SK-N-SH (cell line): ENCODE results near the gene MN1. TPM values are rescaled to one million over a fixed set of nuclear protein-coding genes. Genes with fewer than 3 reads are reported as not detected.

Experiments
- CTCF ChIA-PET: fragments of 300-600, 350-600 bp; formaldehyde crosslinking; extraction: SDS; loops from one replicate; lab custom pipeline; 2021; lab: Yijun Ruan, JAX
- POLR2A ChIA-PET: fragments of 350-600 bp; sonication (Branson Sonifier 250); formaldehyde crosslinking; extraction: SDS; loops from one replicate; lab custom pipeline; 2020; ENCODE audit warnings: antibody characterized with exemption, inconsistent platforms; lab: Yijun Ruan, JAX
- DNase-seq: peaks from one replicate; pipeline ENCODE4 v3.0.0; 2012
- H2AFZ ChIP-seq: fragments of 200-600 bp; sonication (generic); 2 replicates; pipeline ENCODE4 v1.8.1; 2016; ENCODE audit warnings: antibody characterized with exemption, mild to moderate bottlenecking, low read depth
- H3F3A ChIP-seq: fragments of 200-600 bp; sonication (generic); replicated peaks from 2 replicates; pipeline ENCODE3; 2016; ENCODE audit warnings: antibody characterized with exemption, mild to moderate bottlenecking; ENCODE audit not compliant: insufficient read depth
- H3K27ac ChIP-seq, 2 experiments: fragments of 200-500 bp in 1 of 2; fragments of 200-600 bp in 1 of 2; sonication (Bioruptor generic) in 1 of 2; sonication (generic), shearing (Covaris generic) in 1 of 2; 2 replicates each; pipeline versions ENCODE4 v1.5.1 to v1.6.1; 2014 to 2016; ENCODE audit warnings: low read depth in 2 of 2, inconsistent platforms in 1 of 2, low read length in 1 of 2, mild to moderate bottlenecking in 1 of 2, mixed read lengths in 1 of 2
- H3K27me3 ChIP-seq: fragments of 200-600 bp; sonication (generic), shearing (Covaris generic); 2 replicates; pipeline ENCODE4 v1.6.1; 2016; ENCODE audit warnings: mixed run types; ENCODE audit not compliant: insufficient read depth
- H3K36me3 ChIP-seq, 2 experiments: fragments of 200-500 bp in 1 of 2; fragments of 200-600 bp in 1 of 2; sonication (Bioruptor generic) in 1 of 2; sonication (generic) in 1 of 2; replicated peaks in 1 of 2; 2 replicates each; pipeline versions ENCODE3 to v1.5.1; 2014 to 2016; ENCODE audit warnings: low read length in 1 of 2, mild to moderate bottlenecking in 1 of 2; ENCODE audit not compliant: insufficient read depth in 2 of 2, control insufficient read depth in 1 of 2
- H3K4me1 ChIP-seq, 2 experiments: fragments of 200-500 bp in 1 of 2; fragments of 200-600 bp in 1 of 2; sonication (Bioruptor generic) in 1 of 2; sonication (generic), shearing (Covaris generic) in 1 of 2; 2 replicates each; pipeline versions ENCODE4 v1.5.1 to v1.6.1; 2014 to 2016; ENCODE audit warnings: low read depth in 1 of 2, low read length in 1 of 2, mixed run types in 1 of 2; ENCODE audit not compliant: insufficient read depth in 2 of 2, control insufficient read depth in 1 of 2
- H3K4me2 ChIP-seq: fragments of 200-600 bp; sonication (generic), shearing (Covaris generic); 2 replicates; pipeline ENCODE4 v1.6.1; 2017; ENCODE audit warnings: mixed run types
- H3K4me3 ChIP-seq, 2 experiments: fragments of 200-500 bp in 1 of 2; fragments of 200-600 bp in 1 of 2; sonication (Bioruptor generic) in 1 of 2; sonication (generic), shearing (Covaris generic) in 1 of 2; 2 replicates each; pipeline versions ENCODE4 v1.5.1 to v1.8.1; 2014 to 2016; ENCODE audit warnings: low read depth in 2 of 2, inconsistent platforms in 1 of 2, low read length in 1 of 2, mild to moderate bottlenecking in 1 of 2, mixed read lengths in 1 of 2, moderate library complexity in 1 of 2
- H3K79me2 ChIP-seq: fragments of 200-600 bp; sonication (generic); 2 replicates; pipeline ENCODE4 v1.8.1; 2017; ENCODE audit warnings: mild to moderate bottlenecking; ENCODE audit not compliant: insufficient read depth
- H3K9ac ChIP-seq: fragments of 200-600 bp; sonication (generic); 2 replicates; pipeline ENCODE4 v1.6.1; 2017; ENCODE audit warnings: mixed run types
- H3K9me2 ChIP-seq: fragments of 200-600 bp; sonication (generic); 2 replicates; pipeline ENCODE4 v1.6.1; 2017; ENCODE audit warnings: mixed run types
- H3K9me3 ChIP-seq: fragments of 200-600 bp; sonication (generic); 2 replicates; pipeline ENCODE4 v1.6.1; 2017; ENCODE audit warnings: mixed run types, mild to moderate bottlenecking, moderate library complexity
- H4K20me1 ChIP-seq: fragments of 200-600 bp; sonication (generic); 2 replicates; pipeline ENCODE4 v1.6.1; 2017; ENCODE audit warnings: mild to moderate bottlenecking, mixed run types; ENCODE audit not compliant: insufficient read depth
- FOXJ3 ChIP-seq: sonication (generic); formaldehyde crosslinking; IDR thresholded peaks from 2 replicates; pipeline ENCODE4 v1.5.1; 2020; ENCODE audit warnings: mild to moderate bottlenecking, missing genetic modification reagents
- FOXM1 ChIP-seq: IDR thresholded peaks from 2 replicates; pipeline ENCODE4 v1.4.0; 2012; ENCODE audit warnings: low read depth, mild to moderate bottlenecking
- GATA2 ChIP-seq: sonication (generic); formaldehyde crosslinking; IDR thresholded peaks from 2 replicates; pipeline ENCODE4 v1.5.0; 2020; ENCODE audit warnings: mild to moderate bottlenecking, missing genetic modification reagents
- JUND ChIP-seq: IDR thresholded peaks from 2 replicates; pipeline ENCODE4 v1.4.0; 2012
- NRF1 ChIP-seq: IDR thresholded peaks from 2 replicates; pipeline ENCODE4 v1.6.1; 2012; ENCODE audit warnings: low read depth, mild to moderate bottlenecking, low read length
- PBX3 ChIP-seq: IDR thresholded peaks from 2 replicates; pipeline ENCODE4; 2012
- RAD21 ChIP-seq: IDR thresholded peaks from 2 replicates; pipeline ENCODE4 v1.6.1; 2012; ENCODE audit warnings: mild to moderate bottlenecking, low read length
- SIN3A ChIP-seq: IDR thresholded peaks from 2 replicates; pipeline ENCODE4 v1.6.1; 2012; ENCODE audit warnings: low read depth, mild to moderate bottlenecking, low read length, moderate library complexity, borderline replicate concordance
- SMC3 ChIP-seq: IDR thresholded peaks from 2 replicates; pipeline ENCODE4 v1.6.1; 2012; ENCODE audit warnings: low read depth, low read length, improper control_type of control experiment
- TAF1 ChIP-seq: IDR thresholded peaks from 2 replicates; pipeline ENCODE4 v1.6.1; 2012; ENCODE audit warnings: low read depth, mild to moderate bottlenecking, low read length, moderate library complexity, borderline replicate concordance
- TEAD4 ChIP-seq: IDR thresholded peaks from 2 replicates; pipeline ENCODE4 v1.4.0; 2012; ENCODE audit warnings: mild to moderate bottlenecking, borderline replicate concordance; ENCODE audit not compliant: insufficient read depth
- USF2 ChIP-seq: fragments of 150-350 bp; IDR thresholded peaks from 2 replicates; pipeline ENCODE4 v1.6.1; 2017; ENCODE audit warnings: antibody characterized with exemption, low read length, low read depth, borderline replicate concordance
- whole genome bisulfite sequencing: methylation state at CpG from one replicate; pipeline ENCODE4 v1.1.6; 2017; ENCODE audit warnings: low lambda C conversion rate; 5-methylcytosine and 5-hydroxymethylcytosine counted together
- polyA plus RNA-seq, 3 experiments: library from polyadenylated mRNA; depleted of rRNA; stranded (reverse); fragments of >200 nt; gene quantifications; 2 replicates each; pipeline ENCODE4 v1.2.3, GENCODE V29; 2012
- TF ChIP-seq, protein P1 (sequence below): IDR thresholded peaks from 2 replicates; pipeline ENCODE4 v1.6.1; 2012; ENCODE audit warnings: mild to moderate bottlenecking, low read depth, low read length, moderate library complexity
- TF ChIP-seq, protein P2 (sequence below): fragments of 200-600 bp; sonication (generic); IDR thresholded peaks from 2 replicates; pipeline ENCODE4 v1.6.1; 2017; ENCODE audit warnings: antibody characterized with exemption, mild to moderate bottlenecking, moderate library complexity

The MN1 gene
- polyA plus RNA-seq, 1 of the 3 experiments (the other 2 are of a cell fraction) = 0.20 TPM

GRCh38 chr22:27779643-27780042 lies 21.9 kb downstream of the MN1 start:
- H3F3A ChIP-seq = no peaks in the 10 kb centered on the region
- no peaks in the 10 kb centered on the region for H3K79me2 ChIP-seq
- H3K9me3 ChIP-seq = no peaks in the 10 kb centered on the region
- CTCF ChIA-PET = interaction anchor here (0.9 to 1.0 kb wide), 2 partner anchors 141 to 1023 kb away, joined by 3 read pairs; no protein-coding TSS in a partner anchor
- no peak overlapping the region for H3K9ac ChIP-seq
- H3K9me2 ChIP-seq = no peaks in the 10 kb centered on the region
- H3K4me2 ChIP-seq = no peak overlapping the region
- H3K4me3 ChIP-seq = no peak overlapping the region
- no peaks in the 10 kb centered on the region for H4K20me1 ChIP-seq
- H3K27me3 ChIP-seq = no peaks in the 10 kb centered on the region
- WGBS = 54% methylated on average over 3 of the region's 3 CpGs
- peaks cover 0 to 9% of the 10 kb centered on the region in 2 experiments; a peak in 2 of 4 replicates for H3K4me1 ChIP-seq
- no peak for DNase-seq
- POLR2A ChIA-PET = no interaction called here
- no peak overlapping the region for H3K27ac ChIP-seq
- H3K36me3 ChIP-seq = no peaks in the 10 kb centered on the region
- no peak overlapping the region for H2AFZ ChIP-seq
- TF ChIP-seq, protein P1, sequence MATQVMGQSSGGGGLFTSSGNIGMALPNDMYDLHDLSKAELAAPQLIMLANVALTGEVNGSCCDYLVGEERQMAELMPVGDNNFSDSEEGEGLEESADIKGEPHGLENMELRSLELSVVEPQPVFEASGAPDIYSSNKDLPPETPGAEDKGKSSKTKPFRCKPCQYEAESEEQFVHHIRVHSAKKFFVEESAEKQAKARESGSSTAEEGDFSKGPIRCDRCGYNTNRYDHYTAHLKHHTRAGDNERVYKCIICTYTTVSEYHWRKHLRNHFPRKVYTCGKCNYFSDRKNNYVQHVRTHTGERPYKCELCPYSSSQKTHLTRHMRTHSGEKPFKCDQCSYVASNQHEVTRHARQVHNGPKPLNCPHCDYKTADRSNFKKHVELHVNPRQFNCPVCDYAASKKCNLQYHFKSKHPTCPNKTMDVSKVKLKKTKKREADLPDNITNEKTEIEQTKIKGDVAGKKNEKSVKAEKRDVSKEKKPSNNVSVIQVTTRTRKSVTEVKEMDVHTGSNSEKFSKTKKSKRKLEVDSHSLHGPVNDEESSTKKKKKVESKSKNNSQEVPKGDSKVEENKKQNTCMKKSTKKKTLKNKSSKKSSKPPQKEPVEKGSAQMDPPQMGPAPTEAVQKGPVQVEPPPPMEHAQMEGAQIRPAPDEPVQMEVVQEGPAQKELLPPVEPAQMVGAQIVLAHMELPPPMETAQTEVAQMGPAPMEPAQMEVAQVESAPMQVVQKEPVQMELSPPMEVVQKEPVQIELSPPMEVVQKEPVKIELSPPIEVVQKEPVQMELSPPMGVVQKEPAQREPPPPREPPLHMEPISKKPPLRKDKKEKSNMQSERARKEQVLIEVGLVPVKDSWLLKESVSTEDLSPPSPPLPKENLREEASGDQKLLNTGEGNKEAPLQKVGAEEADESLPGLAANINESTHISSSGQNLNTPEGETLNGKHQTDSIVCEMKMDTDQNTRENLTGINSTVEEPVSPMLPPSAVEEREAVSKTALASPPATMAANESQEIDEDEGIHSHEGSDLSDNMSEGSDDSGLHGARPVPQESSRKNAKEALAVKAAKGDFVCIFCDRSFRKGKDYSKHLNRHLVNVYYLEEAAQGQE = no peak
- TF ChIP-seq SIN3A = no peak
- TF ChIP-seq NRF1 = no peak
- no peak for TF ChIP-seq JUND
- TF ChIP-seq RAD21 = no peak
- TF ChIP-seq FOXM1 = no peak
- no peak for TF ChIP-seq SMC3
- no peak for TF ChIP-seq PBX3
- TF ChIP-seq, protein P2, sequence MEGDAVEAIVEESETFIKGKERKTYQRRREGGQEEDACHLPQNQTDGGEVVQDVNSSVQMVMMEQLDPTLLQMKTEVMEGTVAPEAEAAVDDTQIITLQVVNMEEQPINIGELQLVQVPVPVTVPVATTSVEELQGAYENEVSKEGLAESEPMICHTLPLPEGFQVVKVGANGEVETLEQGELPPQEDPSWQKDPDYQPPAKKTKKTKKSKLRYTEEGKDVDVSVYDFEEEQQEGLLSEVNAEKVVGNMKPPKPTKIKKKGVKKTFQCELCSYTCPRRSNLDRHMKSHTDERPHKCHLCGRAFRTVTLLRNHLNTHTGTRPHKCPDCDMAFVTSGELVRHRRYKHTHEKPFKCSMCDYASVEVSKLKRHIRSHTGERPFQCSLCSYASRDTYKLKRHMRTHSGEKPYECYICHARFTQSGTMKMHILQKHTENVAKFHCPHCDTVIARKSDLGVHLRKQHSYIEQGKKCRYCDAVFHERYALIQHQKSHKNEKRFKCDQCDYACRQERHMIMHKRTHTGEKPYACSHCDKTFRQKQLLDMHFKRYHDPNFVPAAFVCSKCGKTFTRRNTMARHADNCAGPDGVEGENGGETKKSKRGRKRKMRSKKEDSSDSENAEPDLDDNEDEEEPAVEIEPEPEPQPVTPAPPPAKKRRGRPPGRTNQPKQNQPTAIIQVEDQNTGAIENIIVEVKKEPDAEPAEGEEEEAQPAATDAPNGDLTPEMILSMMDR = no peak
- no peak for TF ChIP-seq TEAD4
- TF ChIP-seq FOXJ3 = no peak
- TF ChIP-seq GATA2 (CRISPR knock-in tag) = no peak
- no peak for TF ChIP-seq USF2
- no peak for TF ChIP-seq TAF1
